ENCODE measurements around the gene PTPRN2. TPM values are rescaled to one million over a fixed set of nuclear protein-coding genes. Genes with fewer than 3 reads are reported as not detected.

The PTPRN2 gene
- total and polyA plus RNA-seq, 2 donors (not counting 3 experiments of a cell fraction or from before 2014, with no cell fraction given): 0.62 to 0.88 TPM

GRCh38 chr7:158449266-158449665 lies 138.4 kb downstream of the PTPRN2 start:
- no TSS peak for BruUV-seq (replicated peaks)
- Histone ChIP-seq H3K9ac (replicated peaks; ENCODE audit: extremely low read depth, insufficient read depth, low read length) (no peak overlapping the region), H3K9me3 (replicated peaks; ENCODE audit: control insufficient read depth, insufficient read depth, low read length) (peaks cover 7% of the 10 kb centered on the region), H4K20me1 (replicated peaks; ENCODE audit: control insufficient read depth, extremely low read depth, insufficient read depth, low read length) (no peaks in the 10 kb centered on the region), H3K79me2 (ENCODE audit: control insufficient read depth, insufficient read depth, low read length) (no peaks in the 10 kb centered on the region), H3K27ac (ENCODE audit: insufficient read depth, low read depth, low read length) (no peak overlapping the region), H3K27me3 (ENCODE audit: control insufficient read depth in 2 of 2, insufficient read depth in 2 of 2, low read length in 2 of 2) (no peaks in the 10 kb centered on the region), H3K4me3 (replicated peaks in 1 of 3; ENCODE audit: insufficient read depth in 1 of 3, low read depth in 1 of 3, low read length in 3 of 3) (no peak overlapping the region), H3K4me2 (ENCODE audit: insufficient read depth, low read length) (no peak overlapping the region), H2AFZ (ENCODE audit: low read depth, low read length) (no peak overlapping the region), H3K36me3 (ENCODE audit: control insufficient read depth in 2 of 2, extremely low read depth in 1 of 2, insufficient read depth in 2 of 2, low read length in 2 of 2) (no peaks in the 10 kb centered on the region), H3K9me1 (replicated peaks; ENCODE audit: control insufficient read depth, extremely low read depth, insufficient read depth, low read length) (no peaks in the 10 kb centered on the region), H3K4me1 (ENCODE audit: control insufficient read depth, extremely low read depth, insufficient read depth, low read length) (no peaks in the 10 kb centered on the region)
- DNase-seq (ENCODE audit: low read depth, low spot score): no peak
- FAIRE-seq: no peak
- ChIA-PET POLR2A (no interaction called here), CTCF (no interaction called here)
- dilution Hi-C loops (cut with MboI; ENCODE audit: extremely low pct_ligation_motif_present, low sequenced_read_pairs): no loop called here
- TF ChIP-seq MAX (IDR thresholded peaks at IDR 0.05; ENCODE audit: insufficient read depth, insufficient read length): no peak
- no peak for TF ChIP-seq POLR2AphosphoS5 (IDR thresholded peaks at IDR 0.05; ENCODE audit: insufficient read depth, low read depth, low read length)
- no peak for TF ChIP-seq JUN (IDR thresholded peaks at IDR 0.05; ENCODE audit: borderline replicate concordance, insufficient read depth, insufficient read length, low read depth)
- no peak for TF ChIP-seq FOS (IDR thresholded peaks at IDR 0.05; ENCODE audit: borderline replicate concordance, insufficient read depth, low read length)
- TF ChIP-seq MYC (IDR thresholded peaks at IDR 0.05; ENCODE audit: low read depth, low read length): no peak
- no peak for TF ChIP-seq CTCF (IDR thresholded peaks at IDR 0.05; ENCODE audit: extremely low read depth in 1 of 2, insufficient read depth in 1 of 2, low read depth in 1 of 2, low read length in 2 of 2)
- TF ChIP-seq POLR2A (IDR thresholded peaks at IDR 0.05; ENCODE audit: low read depth, low read length): no peak
- no peak for TF ChIP-seq EZH2 (IDR thresholded peaks at IDR 0.05; ENCODE audit: borderline replicate concordance, low read depth, low read length, severe bottlenecking)
- no peak for TF ChIP-seq GATA2 (IDR thresholded peaks at IDR 0.05; ENCODE audit: insufficient read depth, insufficient read length, low read depth, low read length)
- intact Hi-C loops (cut with micrococcal nuclease): no loop called here

All from endothelial cell of umbilical vein (primary cell).